AG04450 (cell line): Measurements from ENCODE around the gene CYP2C8. TPM values are rescaled to one million over a fixed set of nuclear protein-coding genes. Genes with fewer than 3 reads are reported as not detected.
"Not testable (repeated sequence)": the region's sequence is repeated elsewhere in the genome, so short reads cannot be mapped to it uniquely, and the experiment has no call there.

ENCODE experiments used
- CTCF ChIA-PET: fragments of 300-600, 350-600 bp; formaldehyde crosslinking; extraction: SDS; loops from one replicate; lab custom pipeline; 2022; ENCODE audit warnings: antibody characterized with exemption, inconsistent platforms; lab: Charles Lee
- POLR2A ChIA-PET: fragments of 350-600 bp; formaldehyde crosslinking; extraction: SDS; loops from one replicate; lab custom pipeline; 2021; ENCODE audit warnings: antibody characterized with exemption, inconsistent platforms; lab: Yijun Ruan, JAX
- DNase-seq: peaks from one replicate; pipeline ENCODE4 v3.0.0-alpha.2; 2011; ENCODE audit warnings: low read depth, low spot score
- H3K27ac ChIP-seq: one replicate; pipeline ENCODE4 v1.5.1; 2012; ENCODE audit warnings: low read depth, low read length, control low read depth
- H3K27me3 ChIP-seq: one replicate; pipeline ENCODE4 v1.6.0; 2012; ENCODE audit warnings: low read length; ENCODE audit not compliant: control insufficient read depth, insufficient read depth
- H3K4me3 ChIP-seq: 2 replicates; pipeline ENCODE4 v1.5.1; 2011; ENCODE audit warnings: mild to moderate bottlenecking, low read depth, low read length, control low read depth
- H3K9me3 ChIP-seq: 2 replicates; pipeline ENCODE4 v1.5.1; 2012; ENCODE audit warnings: low read length; ENCODE audit not compliant: control insufficient read depth, insufficient read depth
- CTCF ChIP-seq: IDR thresholded peaks from 2 replicates; pipeline ENCODE4 v1.5.1; 2011; ENCODE audit warnings: low read depth, low read length, control low read depth, inconsistent platforms
- polyA minus RNA-seq: library from RNA; depleted of rRNA, polyadenylated mRNA; stranded (reverse); fragments of >200 nt; gene quantifications from 2 replicates; pipeline ENCODE4 v1.2.3, GENCODE V29; 2011; rRNA and poly(A)+ RNA removed
- polyA plus RNA-seq: library from polyadenylated mRNA; depleted of rRNA; stranded (reverse); fragments of >200 nt; gene quantifications from 2 replicates; pipeline ENCODE4 v1.2.3, GENCODE V29; 2011; rRNA removed

Gene CYP2C8
- polyA plus RNA-seq: 0.06 and 0.09 TPM in 2 replicates
- not detected in 2 replicates for polyA minus RNA-seq

- no peaks in the 10 kb centered on the region for H3K9me3 ChIP-seq
- no peak for TF ChIP-seq CTCF
- ChIA-PET CTCF (no interaction called here), POLR2A (no interaction called here)
- H3K27me3 ChIP-seq: no peaks in the 10 kb centered on the region
- no peak for DNase-seq
- H3K27ac ChIP-seq: no peak within 1 kb of the TSS
- H3K4me3 ChIP-seq: no peak within 1 kb of the TSS
Observed at GRCh38 chr10:95069286-95069685, at the start of gene CYP2C8. TSS of gene CYP2C8 (minus strand) at chr10:95069497. CDS start at chr10:95069402, 95 bp downstream.

GRCh38 chr10:95116869-95117269 is 47.6 kb upstream of the CYP2C8 start:
- CTCF ChIA-PET: no interaction called here
- Histone ChIP-seq H3K4me3 (no peak overlapping the region), H3K27me3 (no peaks in the 10 kb centered on the region), H3K27ac (no peak overlapping the region), H3K9me3 (no peaks in the 10 kb centered on the region)
- POLR2A ChIA-PET: no interaction called here
- no peak for TF ChIP-seq CTCF
- DNase-seq: no peak

GRCh38 chr10:95110823-95111222 is 41.5 kb upstream of the CYP2C8 start:
- POLR2A ChIA-PET, H3K9me3 ChIP-seq, DNase-seq, H3K4me3 ChIP-seq, H3K27ac ChIP-seq, CTCF ChIA-PET, H3K27me3 ChIP-seq: not testable (repeated sequence)

- Histone ChIP-seq H3K9me3 (no peaks in the 10 kb centered on the region), H3K27ac (no peak overlapping the region), H3K4me3 (no peak overlapping the region), H3K27me3 (no peaks in the 10 kb centered on the region)
- no peak for DNase-seq
- ChIA-PET POLR2A (no interaction called here), CTCF (no interaction called here)
- TF ChIP-seq CTCF: no peak
Observed at GRCh38 chr10:95097805-95098204, 28.5 kb upstream of the CYP2C8 start.

- Histone ChIP-seq H3K27me3 (no peaks in the 10 kb centered on the region), H3K4me3 (no peak overlapping the region), H3K9me3 (no peaks in the 10 kb centered on the region), H3K27ac (no peak overlapping the region)
- TF ChIP-seq CTCF: no peak
- ChIA-PET CTCF (interaction anchor here (0.7 kb wide), 1 partner anchor 37 kb away, joined by 3 read pairs; no protein-coding TSS in a partner anchor), POLR2A (no interaction called here)
- no peak for DNase-seq
Observed at GRCh38 chr10:95096143-95096542, 26.8 kb upstream of the CYP2C8 start.

GRCh38 chr10:95079626-95080025 is 10.3 kb upstream of the CYP2C8 start:
- POLR2A ChIA-PET, DNase-seq, H3K9me3 ChIP-seq, H3K27me3 ChIP-seq, H3K4me3 ChIP-seq, H3K27ac ChIP-seq, CTCF ChIA-PET: not testable (repeated sequence)
